Stimulated activated naive B cell treated with anti-CD40 and anti-IgM and Interleukin-4, amounts not matched to agents 10 μg/mL and 1 μg/mL and 100 μg/mL, for 72 hours (primary cell): Measurements from ENCODE around the gene PIK3CA.
"Not testable (repeated sequence)": the region's sequence is repeated elsewhere in the genome, so short reads cannot be mapped to it uniquely, and the experiment has no call there.

Experiments used
- ATAC-seq, 2 donors: fragments of 150-1000 bp; cut with Tn5 transposase; replicated peaks; 2 replicates each; pipeline ENCODE4 v1.10.0; 2021; ENCODE audit warnings: moderate library complexity in 1 of 2
- DNase-seq: peaks from one replicate; pipeline ENCODE4 v3.0.0; 2021
- H3K27ac Mint-ChIP-seq: one replicate; pipeline ENCODE4 v1.8.0; 2022; ENCODE audit warnings: mild to moderate bottlenecking, mixed read lengths
- H3K27me3 Mint-ChIP-seq, 2 donors: one replicate each; pipeline ENCODE4 v1.8.0; 2022; ENCODE audit warnings: mixed read lengths in 2 of 2
- H3K36me3 Mint-ChIP-seq, 2 donors: one replicate each; pipeline ENCODE4 v1.8.0; 2022; ENCODE audit warnings: mixed read lengths in 2 of 2, mild to moderate bottlenecking in 1 of 2
- H3K4me1 Mint-ChIP-seq, 2 donors: one replicate each; pipeline ENCODE4 v1.8.0; 2022; ENCODE audit warnings: mixed read lengths in 2 of 2, mild to moderate bottlenecking in 1 of 2
- H3K4me3 Mint-ChIP-seq, 2 donors: one replicate each; pipeline ENCODE4 v1.8.0; 2022; ENCODE audit warnings: mild to moderate bottlenecking in 2 of 2, mixed read lengths in 2 of 2, moderate library complexity in 1 of 2
- H3K9me3 Mint-ChIP-seq, 2 donors: one replicate each; pipeline ENCODE4 v1.8.0; 2022; ENCODE audit warnings: mixed read lengths in 2 of 2, mild to moderate bottlenecking in 1 of 2

The PIK3CA gene

GRCh38 chr3:179196098-179196497 lies 47.9 kb downstream of the PIK3CA start:
- H3K4me1 Mint-ChIP-seq, result peaks cover 26 to 56% of the 10 kb centered on the region in 2 donors
- no peak overlapping the region for H3K27ac Mint-ChIP-seq
- ATAC-seq (peak; percentile 69 to 75), DNase-seq (no peak)
- no peaks in the 10 kb centered on the region for H3K27me3 Mint-ChIP-seq
- H3K4me3 Mint-ChIP-seq, result peak overlapping the region in 1 of 2 donors; percentile 37
- H3K36me3 Mint-ChIP-seq, result peaks cover 6 to 8% of the 10 kb centered on the region in 2 donors
- peaks cover 0 to 3% of the 10 kb centered on the region in 2 donors for H3K9me3 Mint-ChIP-seq

- Mint-ChIP-seq H3K9me3 (peaks cover 0 to 3% of the 10 kb centered on the region in 2 donors), H3K27me3 (no peaks in the 10 kb centered on the region), H3K36me3 (peaks cover 8 to 9% of the 10 kb centered on the region in 2 donors), H3K4me1 (peaks cover 26 to 56% of the 10 kb centered on the region in 2 donors), H3K4me3 (no peak overlapping the region), H3K27ac (no peak overlapping the region)
- no peak for DNase-seq
- ATAC-seq, result no peak
Observed at GRCh38 chr3:179196700-179197099, 48.5 kb downstream of the PIK3CA start.

GRCh38 chr3:179200790-179201189 lies 52.6 kb downstream of the PIK3CA start:
- DNase-seq, result no peak
- ATAC-seq, result no peak
- peaks cover 14 to 18% of the 10 kb centered on the region in 2 donors for H3K36me3 Mint-ChIP-seq
- H3K27ac Mint-ChIP-seq, result no peak overlapping the region
- H3K4me3 Mint-ChIP-seq, result no peak overlapping the region
- peaks cover 0 to 3% of the 10 kb centered on the region in 2 donors for H3K9me3 Mint-ChIP-seq
- H3K27me3 Mint-ChIP-seq, result no peaks in the 10 kb centered on the region
- peaks cover 10 to 28% of the 10 kb centered on the region in 2 donors for H3K4me1 Mint-ChIP-seq

- not testable (repeated sequence) for H3K4me1 Mint-ChIP-seq, H3K4me3 Mint-ChIP-seq, H3K27me3 Mint-ChIP-seq, ATAC-seq, H3K27ac Mint-ChIP-seq, H3K36me3 Mint-ChIP-seq, DNase-seq, H3K9me3 Mint-ChIP-seq
Observed at GRCh38 chr3:179215550-179215949, 67.4 kb downstream of the PIK3CA start.

GRCh38 chr3:179218213-179218612 lies 70.1 kb downstream of the PIK3CA start:
- not testable (repeated sequence) for H3K9me3 Mint-ChIP-seq, H3K4me1 Mint-ChIP-seq, H3K4me3 Mint-ChIP-seq, DNase-seq, ATAC-seq, H3K27me3 Mint-ChIP-seq, H3K27ac Mint-ChIP-seq
- H3K36me3 Mint-ChIP-seq, result peaks cover 7 to 19% of the 10 kb centered on the region in 2 donors

- no peak for ATAC-seq
- H3K4me3 Mint-ChIP-seq, result no peak overlapping the region
- H3K4me1 Mint-ChIP-seq, result peaks cover 0 to 10% of the 10 kb centered on the region in 2 donors
- H3K9me3 Mint-ChIP-seq, result no peaks in the 10 kb centered on the region
- H3K27ac Mint-ChIP-seq, result no peak overlapping the region
- H3K36me3 Mint-ChIP-seq, result peaks cover 12 to 25% of the 10 kb centered on the region in 2 donors
- DNase-seq, result no peak
- no peaks in the 10 kb centered on the region for H3K27me3 Mint-ChIP-seq
Observed at GRCh38 chr3:179223548-179223947, 75.4 kb downstream of the PIK3CA start.

- peaks cover 0 to 10% of the 10 kb centered on the region in 2 donors for H3K4me1 Mint-ChIP-seq
- no peaks in the 10 kb centered on the region for H3K27me3 Mint-ChIP-seq
- DNase-seq, result no peak
- no peak for ATAC-seq
- no peak overlapping the region for H3K27ac Mint-ChIP-seq
- no peak overlapping the region for H3K4me3 Mint-ChIP-seq
- H3K9me3 Mint-ChIP-seq, result no peaks in the 10 kb centered on the region
- H3K36me3 Mint-ChIP-seq, result peaks cover 12 to 25% of the 10 kb centered on the region in 2 donors
Observed at GRCh38 chr3:179224584-179224983, 76.4 kb downstream of the PIK3CA start.

GRCh38 chr3:179227349-179227748 lies 79.2 kb downstream of the PIK3CA start:
- H3K4me3 Mint-ChIP-seq, result no peak overlapping the region
- H3K27me3 Mint-ChIP-seq, result no peaks in the 10 kb centered on the region
- DNase-seq (no peak), ATAC-seq (no peak)
- no peaks in the 10 kb centered on the region for H3K9me3 Mint-ChIP-seq
- peaks cover 28 to 39% of the 10 kb centered on the region in 2 donors for H3K36me3 Mint-ChIP-seq
- H3K4me1 Mint-ChIP-seq, result peaks cover 0 to 16% of the 10 kb centered on the region in 2 donors
- peak overlapping the region; percentile 53 for H3K27ac Mint-ChIP-seq

GRCh38 chr3:179229177-179229576 lies 81.0 kb downstream of the PIK3CA start:
- no peak overlapping the region for H3K4me3 Mint-ChIP-seq
- ATAC-seq (no peak), DNase-seq (no peak)
- peaks cover 0 to 17% of the 10 kb centered on the region in 2 donors for H3K4me1 Mint-ChIP-seq
- no peaks in the 10 kb centered on the region for H3K27me3 Mint-ChIP-seq
- no peaks in the 10 kb centered on the region for H3K9me3 Mint-ChIP-seq
- peaks cover 27 to 39% of the 10 kb centered on the region in 2 donors for H3K36me3 Mint-ChIP-seq
- H3K27ac Mint-ChIP-seq, result no peak overlapping the region

- no peaks in the 10 kb centered on the region for H3K9me3 Mint-ChIP-seq
- H3K36me3 Mint-ChIP-seq, result peaks cover 26 to 39% of the 10 kb centered on the region in 2 donors
- H3K4me1 Mint-ChIP-seq, result peaks cover 3 to 15% of the 10 kb centered on the region in 2 donors
- ATAC-seq (no peak), DNase-seq (no peak)
- no peak overlapping the region for H3K4me3 Mint-ChIP-seq
- H3K27ac Mint-ChIP-seq, result no peak overlapping the region
- no peaks in the 10 kb centered on the region for H3K27me3 Mint-ChIP-seq
Observed at GRCh38 chr3:179233043-179233442, 84.9 kb downstream of the PIK3CA start.

GRCh38 chr3:179234199-179234598 lies 86.0 kb downstream of the PIK3CA start:
- H3K36me3 Mint-ChIP-seq, result peaks cover 26 to 39% of the 10 kb centered on the region in 2 donors
- peaks cover 3 to 15% of the 10 kb centered on the region in 2 donors for H3K4me1 Mint-ChIP-seq
- H3K4me3 Mint-ChIP-seq, result no peak overlapping the region
- DNase-seq, result no peak
- no peak overlapping the region for H3K27ac Mint-ChIP-seq
- no peak for ATAC-seq
- no peaks in the 10 kb centered on the region for H3K9me3 Mint-ChIP-seq
- H3K27me3 Mint-ChIP-seq, result no peaks in the 10 kb centered on the region

GRCh38 chr3:179236669-179237301 lies 88.6 kb downstream of the PIK3CA start:
- Mint-ChIP-seq H3K9me3 (no peaks in the 10 kb centered on the region), H3K4me1 (peaks cover 3 to 15% of the 10 kb centered on the region in 2 donors), H3K27me3 (no peaks in the 10 kb centered on the region), H3K27ac (no peak overlapping the region), H3K36me3 (peaks cover 12 to 23% of the 10 kb centered on the region in 2 donors), H3K4me3 (no peak overlapping the region)
- no peak for DNase-seq
- peak; percentile 57 to 68 for ATAC-seq

GRCh38 chr3:179240299-179240698 lies 92.1 kb downstream of the PIK3CA start:
- not testable (repeated sequence) for H3K27ac Mint-ChIP-seq, H3K4me3 Mint-ChIP-seq, H3K4me1 Mint-ChIP-seq, DNase-seq, H3K9me3 Mint-ChIP-seq, ATAC-seq, H3K27me3 Mint-ChIP-seq
- H3K36me3 Mint-ChIP-seq, result peaks cover 4 to 12% of the 10 kb centered on the region in 2 donors

GRCh38 chr3:179242859-179243258 lies 94.7 kb downstream of the PIK3CA start:
- DNase-seq, H3K36me3 Mint-ChIP-seq, H3K4me3 Mint-ChIP-seq, H3K9me3 Mint-ChIP-seq, ATAC-seq, H3K4me1 Mint-ChIP-seq, H3K27ac Mint-ChIP-seq, H3K27me3 Mint-ChIP-seq: not testable (repeated sequence)

GRCh38 chr3:179244878-179245277 lies 96.7 kb downstream of the PIK3CA start:
- H3K36me3 Mint-ChIP-seq, result peaks cover 9 to 13% of the 10 kb centered on the region in 2 donors
- DNase-seq (no peak), ATAC-seq (no peak)
- peak overlapping the region; percentile 60 for H3K27ac Mint-ChIP-seq
- H3K9me3 Mint-ChIP-seq, result no peaks in the 10 kb centered on the region
- no peaks in the 10 kb centered on the region for H3K4me1 Mint-ChIP-seq
- no peak overlapping the region for H3K4me3 Mint-ChIP-seq
- no peaks in the 10 kb centered on the region for H3K27me3 Mint-ChIP-seq
